Adipose tissue (tissue), 3 donors: ENCODE measurements around the gene ACR. TPM values are rescaled to one million over a fixed set of nuclear protein-coding genes. Genes with fewer than 3 reads are reported as not detected.

Experiments
- H3K27ac ChIP-seq: one replicate; pipeline ENCODE4 v1.5.1; 2013; ENCODE audit warnings: low read depth, low read length
- WGBS, 3 donors: extraction: QIAGEN DNeasy Blood & Tissue Kit; methylation state at CpG; one replicate each; pipeline ENCODE4 v1.1.7; 2013; 5-methylcytosine and 5-hydroxymethylcytosine counted together
- polyA plus RNA-seq, 3 donors: library from polyadenylated mRNA; stranded (reverse); fragments of 200-250 nt; gene quantifications; one replicate each; pipeline ENCODE4 v1.2.3, GENCODE V29; 2013
- donor health status: healthy with polysubstance abuse.
- donor health status: Bipolar disorder and iron deficiency.
- donor health status: healthy.

ACR gene
- polyA plus RNA-seq, 3 donors, result 0.25 to 3.6 (median 1.1) TPM

DNA sequence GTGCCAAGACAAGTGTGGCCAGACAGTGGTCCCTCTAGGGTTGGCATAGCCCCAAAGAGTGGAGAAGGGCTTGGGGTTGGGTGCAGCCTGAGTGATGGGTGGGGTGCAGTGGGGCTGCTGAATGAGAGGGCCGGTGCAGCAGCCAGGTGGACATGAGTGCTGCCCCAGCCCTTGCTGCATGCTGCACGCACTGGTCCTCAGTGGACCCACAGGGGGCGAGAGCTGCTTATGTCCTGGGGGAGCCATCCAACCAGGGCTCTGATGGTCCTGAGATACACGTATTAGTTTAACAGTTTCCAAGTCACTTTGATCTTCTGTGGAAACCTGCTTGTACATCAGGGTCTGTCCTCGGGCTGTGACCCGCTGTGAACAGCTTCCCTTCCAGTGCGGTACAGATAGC is 23.9 kb upstream of the ACR start:
- no peak overlapping the region for H3K27ac ChIP-seq
- WGBS, 3 donors, result 82 to 89% (median 84%) methylated on average over 7 of the region's 7 CpGs

DNA sequence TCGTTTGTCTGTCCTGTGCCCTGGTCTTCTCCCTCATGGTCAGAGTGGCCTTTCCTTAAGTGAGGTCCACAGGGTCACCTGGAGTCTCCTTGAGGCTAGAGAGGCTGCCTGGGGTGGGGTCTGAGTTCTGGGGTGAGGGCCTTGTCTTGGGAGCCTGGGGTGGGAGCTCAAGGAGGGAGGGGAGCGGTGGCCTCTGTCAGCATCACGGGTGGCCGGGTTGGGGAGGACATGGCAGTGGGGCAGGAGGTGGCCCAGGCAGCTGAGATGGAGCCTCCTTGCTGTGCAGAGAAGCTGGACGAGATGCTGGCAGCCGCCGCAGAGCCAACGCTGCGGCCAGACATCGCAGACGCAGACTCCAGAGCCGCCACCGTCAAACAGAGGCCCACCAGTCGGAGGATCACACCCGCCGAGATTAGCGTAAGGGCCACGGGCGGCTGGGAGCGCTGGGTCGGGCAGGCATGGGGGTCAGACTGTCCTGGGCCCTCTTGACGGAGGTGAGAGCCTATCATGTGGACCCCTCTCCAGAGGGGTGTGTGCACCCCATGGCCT is 23.3 kb upstream of the ACR start:
- H3K27ac ChIP-seq, result no peak overlapping the region
- 91 to 95% (median 93%) methylated on average over 22 of the region's 22 CpGs for WGBS, 3 donors

GRCh38 chr22:50715250-50715649 is 22.8 kb upstream of the ACR start:
- WGBS, 3 donors, result 86 to 88% (median 87%) methylated on average over 9 of the region's 9 CpGs
- H3K27ac ChIP-seq, result no peak overlapping the region

DNA sequence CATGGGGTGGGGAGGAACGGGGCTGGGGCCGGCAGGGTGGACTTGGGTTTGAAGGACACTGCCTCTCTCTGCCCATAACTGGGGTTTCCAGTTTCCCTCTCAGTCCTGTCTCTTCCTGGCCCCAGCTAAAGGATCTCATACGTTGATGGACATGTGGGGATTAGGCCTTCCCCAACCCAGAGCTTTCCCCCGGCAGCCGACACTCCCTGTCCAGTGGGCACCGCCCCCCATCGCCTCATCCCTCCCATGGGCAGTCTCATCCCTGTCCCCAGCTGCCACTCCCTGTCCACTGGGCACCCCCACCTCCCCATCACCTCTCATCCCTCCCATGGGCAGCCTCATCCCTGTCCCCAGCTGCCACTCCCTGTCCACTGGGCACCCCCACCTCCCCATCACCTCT is 22.2 kb upstream of the ACR start:
- WGBS, 3 donors, result 80 to 84% (median 84%) methylated on average over 7 of the region's 7 CpGs
- H3K27ac ChIP-seq, result no peak overlapping the region

DNA sequence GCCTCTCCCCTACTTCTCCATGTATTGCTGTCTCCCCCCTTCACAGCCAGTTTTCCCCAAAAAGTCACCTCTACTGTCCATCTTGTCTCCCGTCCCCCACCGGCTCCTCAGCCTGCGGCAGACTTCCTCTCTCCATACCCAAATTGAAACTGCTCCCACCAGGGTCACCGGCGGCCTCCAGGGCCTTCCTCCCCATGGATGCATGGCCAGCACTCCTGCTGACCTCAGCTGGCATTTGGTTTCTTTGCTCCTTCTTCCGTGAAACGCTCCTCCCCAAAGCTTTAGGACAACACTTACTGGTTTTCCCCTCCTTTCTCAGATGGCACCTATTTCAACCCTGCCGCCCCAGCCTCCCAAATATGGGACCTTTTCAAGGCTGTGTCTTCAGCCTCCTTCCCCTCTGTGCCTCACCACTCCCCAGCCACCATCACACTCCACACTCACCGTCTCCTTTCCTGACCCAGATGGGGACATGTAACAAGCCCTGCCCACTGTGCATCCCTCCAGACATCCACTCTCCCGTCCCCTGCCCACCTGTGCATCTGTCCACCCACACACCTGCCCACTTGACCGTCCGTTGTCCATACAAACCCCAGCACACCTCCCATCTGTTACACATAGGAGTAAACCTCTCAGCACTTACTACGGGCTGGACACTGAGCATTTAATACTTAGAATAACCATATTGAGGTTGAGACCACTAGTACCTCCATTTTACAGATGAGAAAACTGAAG is 21.5 kb upstream of the ACR start:
- 88 to 91% (median 90%) methylated on average over 13 of the region's 13 CpGs for WGBS, 3 donors

GRCh38 chr22:50717709-50718351 is 20.2 kb upstream of the ACR start:
- 79 to 90% (median 87%) methylated on average over 10 of the region's 10 CpGs for WGBS, 3 donors
- no peak overlapping the region for H3K27ac ChIP-seq

More for the DNA sequence above, 21.5 kb upstream of the ACR start:
- no peak overlapping the region for H3K27ac ChIP-seq

DNA sequence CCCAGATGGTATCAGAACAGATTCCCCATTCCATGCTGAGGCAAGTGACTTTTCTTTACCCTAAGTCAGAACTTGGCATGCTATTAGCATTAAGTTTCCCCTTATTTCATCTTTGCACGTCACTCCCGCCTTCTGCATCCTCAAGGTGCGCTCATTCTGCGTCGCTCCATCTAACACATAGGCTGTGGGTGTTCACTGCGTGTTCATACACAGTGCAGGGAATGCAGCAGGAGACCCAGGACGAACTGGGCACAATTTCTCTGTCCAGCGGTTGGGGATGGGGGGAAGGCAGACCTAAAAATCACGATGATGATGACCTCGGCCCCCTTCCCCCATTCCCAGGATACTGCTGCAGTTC is 19.7 kb upstream of the ACR start:
- H3K27ac ChIP-seq, result no peak overlapping the region
- WGBS, 3 donors, result 93 to 94% (median 94%) methylated on average over 10 of the region's 10 CpGs

GRCh38 chr22:50719814-50720300 is 18.1 kb upstream of the ACR start:
- WGBS, 3 donors, result 27 to 60% (median 57%) methylated on average over 26 to 40 of the region's 40 CpGs
- no peak overlapping the region for H3K27ac ChIP-seq

DNA sequence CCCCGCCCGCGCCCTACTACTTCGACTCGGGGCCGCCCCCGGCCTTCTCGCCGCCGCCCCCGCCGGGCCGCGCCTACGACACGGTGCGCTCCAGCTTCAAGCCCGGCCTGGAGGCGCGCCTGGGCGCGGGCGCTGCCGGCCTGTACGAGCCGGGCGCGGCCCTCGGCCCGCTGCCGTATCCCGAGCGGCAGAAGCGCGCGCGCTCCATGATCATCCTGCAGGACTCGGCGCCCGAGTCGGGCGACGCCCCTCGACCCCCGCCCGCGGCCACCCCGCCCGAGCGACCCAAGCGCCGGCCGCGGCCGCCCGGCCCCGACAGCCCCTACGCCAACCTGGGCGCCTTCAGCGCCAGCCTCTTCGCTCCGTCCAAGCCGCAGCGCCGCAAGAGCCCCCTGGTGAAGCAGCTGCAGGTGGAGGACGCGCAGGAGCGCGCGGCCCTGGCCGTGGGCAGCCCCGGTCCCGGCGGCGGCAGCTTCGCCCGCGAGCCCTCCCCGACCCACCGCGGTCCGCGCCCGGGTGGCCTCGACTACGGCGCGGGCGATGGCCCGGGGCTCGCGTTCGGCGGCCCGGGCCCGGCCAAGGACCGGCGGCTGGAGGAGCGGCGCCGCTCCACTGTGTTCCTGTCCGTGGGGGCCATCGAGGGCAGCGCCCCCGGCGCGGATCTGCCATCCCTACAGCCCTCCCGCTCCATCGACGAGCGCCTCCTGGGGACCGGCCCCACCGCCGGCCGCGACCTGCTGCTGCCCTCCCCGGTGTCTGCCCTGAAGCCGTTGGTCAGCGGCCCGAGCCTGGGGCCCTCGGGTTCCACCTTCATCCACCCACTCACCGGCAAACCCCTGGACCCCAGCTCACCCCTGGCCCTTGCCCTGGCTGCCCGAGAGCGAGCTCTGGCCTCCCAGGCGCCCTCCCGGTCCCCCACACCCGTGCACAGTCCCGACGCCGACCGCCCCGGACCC is 17.4 kb upstream of the ACR start:
- H3K27ac ChIP-seq, result no peak overlapping the region
- 30 to 71% (median 60%) methylated on average over 99 to 132 of the region's 132 CpGs for WGBS, 3 donors

DNA sequence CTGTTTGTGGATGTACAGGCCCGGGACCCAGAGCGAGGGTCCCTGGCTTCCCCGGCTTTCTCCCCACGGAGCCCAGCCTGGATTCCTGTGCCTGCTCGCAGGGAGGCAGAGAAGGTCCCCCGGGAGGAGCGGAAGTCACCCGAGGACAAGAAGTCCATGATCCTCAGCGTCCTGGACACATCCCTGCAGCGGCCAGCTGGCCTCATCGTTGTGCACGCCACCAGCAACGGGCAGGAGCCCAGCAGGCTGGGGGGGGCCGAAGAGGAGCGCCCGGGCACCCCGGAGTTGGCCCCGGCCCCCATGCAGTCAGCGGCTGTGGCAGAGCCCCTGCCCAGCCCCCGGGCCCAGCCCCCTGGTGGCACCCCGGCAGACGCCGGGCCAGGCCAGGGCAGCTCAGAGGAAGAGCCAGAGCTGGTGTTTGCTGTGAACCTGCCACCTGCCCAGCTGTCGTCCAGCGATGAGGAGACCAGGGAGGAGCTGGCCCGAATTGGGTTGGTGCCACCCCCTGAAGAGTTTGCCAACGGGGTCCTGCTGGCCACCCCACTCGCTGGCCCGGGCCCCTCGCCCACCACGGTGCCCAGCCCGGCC is 16.7 kb upstream of the ACR start:
- H3K27ac ChIP-seq, result no peak overlapping the region
- WGBS, 3 donors, result 77 to 85% (median 84%) methylated on average over 31 to 32 of the region's 32 CpGs

DNA sequence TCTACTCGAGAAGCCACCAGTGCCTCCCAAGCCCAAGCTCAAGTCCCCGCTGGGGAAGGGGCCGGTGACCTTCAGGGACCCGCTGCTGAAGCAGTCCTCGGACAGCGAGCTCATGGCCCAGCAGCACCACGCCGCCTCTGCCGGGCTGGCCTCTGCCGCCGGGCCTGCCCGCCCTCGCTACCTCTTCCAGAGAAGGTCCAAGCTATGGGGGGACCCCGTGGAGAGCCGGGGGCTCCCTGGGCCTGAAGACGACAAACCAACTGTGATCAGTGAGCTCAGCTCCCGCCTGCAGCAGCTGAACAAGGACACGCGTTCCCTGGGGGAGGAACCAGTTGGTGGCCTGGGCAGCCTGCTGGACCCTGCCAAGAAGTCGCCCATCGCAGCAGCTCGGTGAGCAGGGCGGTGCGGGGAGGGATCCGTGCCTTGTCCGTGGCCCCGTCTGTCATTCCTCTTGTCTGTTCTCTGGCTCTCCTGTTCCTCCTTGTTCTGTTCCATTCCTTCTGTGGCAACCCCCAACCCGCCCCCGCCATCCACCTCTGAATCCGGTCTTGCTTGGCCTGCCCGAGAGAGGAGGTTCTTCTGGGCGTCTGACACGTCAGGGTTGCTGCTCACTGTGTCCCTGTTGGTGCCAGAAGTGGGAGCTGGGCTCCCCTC is 15.8 kb upstream of the ACR start:
- no peak overlapping the region for H3K27ac ChIP-seq
- 91 to 92% (median 92%) methylated on average over 33 of the region's 33 CpGs for WGBS, 3 donors

GRCh38 chr22:50722716-50723428 is 15.1 kb upstream of the ACR start:
- 79 to 91% (median 90%) methylated on average over 12 of the region's 12 CpGs for WGBS, 3 donors
- no peak overlapping the region for H3K27ac ChIP-seq

- WGBS, 3 donors, result 65 to 88% (median 72%) methylated on average over 7 of the region's 7 CpGs
- no peak overlapping the region for H3K27ac ChIP-seq
Observed at GRCh38 chr22:50723991-50724390, 14.0 kb upstream of the ACR start.

DNA sequence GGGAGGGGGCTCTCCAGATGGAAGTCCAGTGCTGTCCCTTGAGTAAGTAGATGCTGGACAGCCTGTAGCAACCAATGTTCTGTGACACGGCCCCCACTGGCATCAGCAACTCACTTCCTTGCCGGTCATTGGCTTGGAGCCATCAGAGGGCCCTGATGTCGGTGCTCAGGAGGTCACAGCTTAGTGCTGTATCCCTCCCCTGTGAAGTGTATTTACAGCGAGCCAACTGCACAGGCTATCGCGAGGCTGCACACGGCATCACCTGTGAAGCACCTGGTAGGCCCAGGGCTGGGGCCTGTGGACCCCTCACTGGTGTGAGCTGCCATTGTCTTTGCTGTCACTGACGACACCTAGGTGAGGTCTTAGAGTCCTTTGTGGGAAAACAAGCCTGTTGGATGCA is 13.4 kb upstream of the ACR start:
- WGBS, 3 donors, result 76 to 81% (median 78%) methylated on average over 8 of the region's 8 CpGs
- H3K27ac ChIP-seq, result no peak overlapping the region

DNA sequence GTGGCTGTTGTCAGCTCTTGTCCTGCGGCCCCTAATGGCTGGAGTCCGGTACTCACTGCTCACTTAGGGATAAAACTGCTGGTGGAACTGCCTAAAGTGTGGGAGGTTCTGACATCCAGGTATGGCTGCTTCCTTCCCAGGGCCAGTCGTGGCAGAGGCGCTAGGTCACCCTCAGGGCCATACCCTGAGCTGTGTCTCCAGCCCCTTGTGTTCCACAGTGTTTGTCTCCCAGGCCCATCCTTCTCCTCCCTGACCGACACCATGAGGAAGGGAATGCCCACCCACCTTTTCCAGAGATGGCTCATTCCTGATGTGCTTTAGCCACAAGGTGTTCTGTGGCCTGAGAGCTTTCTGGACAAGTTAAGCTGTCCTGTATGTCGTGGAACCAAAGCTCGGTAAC is 12.4 kb upstream of the ACR start:
- 87 to 94% (median 91%) methylated on average over 7 of the region's 7 CpGs for WGBS, 3 donors
- no peak overlapping the region for H3K27ac ChIP-seq

GRCh38 chr22:50726643-50727340 is 11.2 kb upstream of the ACR start:
- WGBS, 3 donors, result 77 to 89% (median 85%) methylated on average over 14 of the region's 14 CpGs
- H3K27ac ChIP-seq, result no peak overlapping the region
